Measurements from ENCODE around the gene ACAD11.
A peak's percentile ranks its signal among the peaks of the same experiment; 100 is the strongest.
"Not testable (repeated sequence)": the region's sequence is repeated elsewhere in the genome, so short reads cannot be mapped to it uniquely, and the experiment has no call there.

ACAD11 gene

DNA sequence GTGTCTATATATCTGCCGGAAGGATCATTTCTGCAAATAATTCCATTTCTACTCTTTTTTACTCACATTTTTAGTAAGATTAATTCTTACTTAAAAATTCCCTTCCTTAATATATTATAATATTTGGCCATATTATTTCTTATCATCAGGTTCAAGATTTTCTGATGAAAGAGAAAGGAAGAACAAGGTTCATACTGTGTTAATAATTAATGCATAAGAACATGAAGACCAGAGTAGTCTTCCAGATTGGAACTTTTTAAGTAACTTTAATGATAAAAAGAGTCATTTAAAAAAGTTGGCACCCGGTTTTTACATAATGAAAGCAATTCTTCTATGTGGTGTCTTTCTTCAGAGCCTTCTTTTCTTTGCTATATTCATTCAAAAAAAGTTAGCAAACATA lies 61.9 kb downstream of the ACAD11 start:
- no peak for DNase-seq

DNA sequence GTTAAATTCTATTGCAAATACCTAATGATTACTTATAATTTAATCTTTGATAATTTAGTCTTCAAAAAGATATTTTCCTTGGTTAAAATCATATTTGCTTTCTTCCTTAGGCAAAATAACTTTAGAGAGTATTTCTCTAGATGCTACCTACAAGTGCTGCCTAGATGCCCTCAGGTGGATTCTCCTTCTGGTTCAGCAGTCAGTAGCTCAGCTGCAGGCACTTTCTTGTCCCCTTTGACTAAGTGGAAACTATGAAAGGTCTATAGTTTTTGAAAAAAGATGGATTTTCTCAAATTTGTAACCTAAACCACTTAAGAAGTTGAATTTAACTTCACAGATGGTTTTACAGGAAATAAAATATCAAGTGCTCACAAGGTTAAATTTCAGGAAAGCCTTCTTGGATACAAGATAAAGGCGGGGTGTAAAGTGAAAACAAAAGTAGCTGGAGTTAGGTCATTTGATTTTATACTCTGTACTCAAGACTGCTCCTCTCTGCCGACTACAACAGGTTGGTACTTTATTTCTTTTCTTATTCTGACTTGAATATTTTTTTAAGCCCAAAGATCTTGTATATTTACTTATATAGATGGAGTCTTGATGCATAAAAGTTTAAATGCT lies 62.7 kb downstream of the ACAD11 start, which contains the start of gene ACKR4:
Gene ACKR4, plus strand, starts transcription at position 455 of the 618 bp plus-strand sequence. CDS start 3,128 bp downstream, outside the sequence.
- DNase-seq = no peak

DNA sequence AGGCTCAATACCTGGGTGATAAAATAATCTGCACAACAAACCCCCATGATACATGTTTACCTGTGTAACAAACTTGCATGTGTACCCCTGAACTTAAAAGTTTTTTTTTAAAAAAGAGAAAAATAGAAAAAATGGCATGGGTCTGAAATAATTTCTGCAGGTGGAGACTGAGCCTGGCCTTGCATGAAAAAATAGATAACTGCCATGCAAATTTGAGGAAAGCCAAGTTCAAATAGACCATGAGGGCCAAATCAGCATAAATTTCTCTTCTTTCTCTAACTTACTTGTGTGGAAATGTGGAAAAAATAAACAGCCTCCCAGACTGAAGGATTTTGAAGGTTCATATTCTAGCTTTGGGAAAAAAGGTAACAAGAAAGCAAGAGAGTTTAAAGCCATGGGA lies 63.3 kb downstream of the ACAD11 start:
- DNase-seq = no peak

DNA sequence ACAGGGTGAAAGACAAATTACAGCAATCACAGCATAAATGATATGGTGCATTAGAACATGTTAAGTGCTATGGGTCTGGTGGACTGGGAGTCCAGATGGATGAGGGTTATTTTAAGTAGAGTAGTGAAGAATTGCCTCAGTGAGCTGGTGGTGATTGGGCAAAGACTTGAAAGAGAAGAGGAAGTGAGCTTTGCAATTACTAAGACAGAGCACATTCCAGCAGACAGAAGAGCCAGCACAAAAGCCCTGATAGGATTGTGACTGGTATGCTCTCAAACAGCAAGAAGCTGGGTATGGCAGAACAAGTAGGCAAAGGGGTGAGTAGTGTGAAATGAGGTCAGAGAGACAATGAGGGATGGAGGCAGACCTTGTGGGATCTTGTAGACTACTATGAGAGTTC lies 64.6 kb downstream of the ACAD11 start:
- peak; percentile 66 for DNase-seq

DNA sequence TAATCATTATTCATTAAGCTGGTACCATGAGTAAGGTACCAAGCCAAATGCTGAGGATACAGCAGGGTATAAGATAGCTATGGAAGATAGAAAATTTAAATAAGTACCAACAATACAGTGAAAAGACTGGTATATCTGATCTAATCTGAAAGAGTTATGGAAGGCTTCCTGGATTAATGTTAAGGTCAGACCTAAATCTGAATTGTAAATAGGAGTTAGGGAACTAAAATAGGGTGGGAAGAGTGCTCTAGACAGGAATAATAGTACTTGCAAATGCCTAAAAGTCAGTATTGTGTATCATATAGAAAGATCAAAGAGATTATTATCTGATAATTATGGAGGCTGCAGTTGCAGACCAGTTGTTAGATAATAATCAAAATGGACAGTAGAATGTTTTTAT lies 65.1 kb downstream of the ACAD11 start:
- no peak for DNase-seq

DNA sequence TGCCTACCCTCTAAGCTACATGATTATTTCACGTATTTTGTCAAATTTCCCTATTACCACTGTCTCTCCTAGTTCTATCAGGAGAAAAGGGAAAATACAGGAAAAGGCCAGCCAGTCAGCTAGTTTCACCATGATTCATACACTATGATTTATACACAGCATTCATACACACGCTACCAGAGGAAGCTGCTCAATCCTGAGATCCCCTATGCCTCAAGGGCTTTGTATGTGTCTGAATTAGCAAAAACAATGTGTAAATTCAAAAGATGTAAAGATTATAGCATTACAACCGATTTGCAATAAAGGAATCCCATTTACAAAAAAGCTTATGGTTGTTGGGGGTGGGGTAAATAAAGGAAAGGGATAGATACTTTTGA lies 65.7 kb downstream of the ACAD11 start:
- DNase-seq = peak; percentile 87

DNA sequence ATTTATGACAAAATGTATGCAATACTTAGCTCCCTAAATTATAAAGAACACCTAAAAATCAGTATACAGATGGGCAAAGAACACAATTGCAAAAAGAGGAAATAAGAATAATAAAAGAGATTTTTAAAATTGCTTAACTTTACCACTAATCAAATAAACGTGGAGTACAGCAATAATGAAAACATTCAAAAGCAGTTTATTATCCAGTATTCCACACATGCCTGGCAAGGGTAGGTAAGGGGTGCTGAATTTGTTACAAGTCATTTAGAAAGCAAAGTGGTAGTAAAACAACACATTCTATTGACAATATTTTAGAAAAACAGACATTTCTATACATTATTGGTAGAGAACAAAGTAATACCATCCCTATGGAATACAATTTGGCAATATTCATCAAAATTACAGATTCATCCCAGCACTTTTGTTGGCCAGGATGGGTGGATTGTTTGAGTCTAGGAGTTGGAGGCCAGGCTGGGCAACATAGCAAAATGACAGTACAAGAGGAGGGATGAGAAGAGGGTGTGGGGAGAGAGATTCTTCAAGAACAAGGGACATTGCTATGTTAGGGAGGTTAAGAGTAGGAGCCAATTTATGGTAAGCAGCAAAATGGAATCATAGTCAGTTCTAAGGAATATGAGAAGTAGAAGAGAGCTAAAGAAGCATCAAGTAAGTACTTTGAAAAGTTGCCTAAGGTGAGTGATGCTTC lies 66.2 kb downstream of the ACAD11 start:
- peak; percentile 46 for DNase-seq

DNA sequence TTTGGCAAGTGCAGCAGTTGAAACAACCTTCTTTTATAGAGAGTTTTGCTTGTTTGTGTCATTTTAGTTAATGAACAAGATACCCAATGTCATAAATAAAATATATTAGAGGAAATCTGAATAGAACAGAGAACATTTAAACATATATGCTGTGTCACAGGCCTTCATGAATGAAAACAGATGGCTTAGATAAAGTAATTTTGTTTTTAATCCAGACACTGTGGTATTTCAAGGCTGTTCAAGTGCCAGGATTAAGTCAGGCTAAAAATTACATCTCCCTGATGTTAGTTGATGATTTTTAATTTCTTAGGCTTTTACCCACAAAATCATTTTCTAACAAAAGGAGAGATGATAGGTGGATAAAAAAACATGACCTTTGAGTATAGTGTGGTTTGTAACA lies 67.4 kb downstream of the ACAD11 start:
- DNase-seq = no peak

DNA sequence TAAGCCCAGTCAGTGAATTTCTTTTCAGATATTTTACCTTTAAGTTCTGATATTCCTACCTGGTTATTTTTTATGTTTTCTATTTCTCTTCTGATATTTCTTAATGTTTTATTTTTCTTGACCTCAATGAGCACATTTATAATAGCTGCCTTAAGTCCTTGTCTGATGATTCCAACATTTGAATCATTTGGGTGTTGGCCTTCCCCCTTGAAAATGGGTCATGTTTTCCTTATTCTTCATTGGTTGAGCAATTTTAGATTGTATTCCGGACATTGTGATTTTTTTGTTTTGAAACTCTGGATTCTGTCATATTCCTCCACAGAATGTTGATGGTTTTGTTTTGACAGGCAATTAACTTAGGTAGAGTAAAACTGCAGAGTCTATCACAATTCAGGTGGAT lies 72.2 kb downstream of the ACAD11 start:
- no peak for DNase-seq

DNA sequence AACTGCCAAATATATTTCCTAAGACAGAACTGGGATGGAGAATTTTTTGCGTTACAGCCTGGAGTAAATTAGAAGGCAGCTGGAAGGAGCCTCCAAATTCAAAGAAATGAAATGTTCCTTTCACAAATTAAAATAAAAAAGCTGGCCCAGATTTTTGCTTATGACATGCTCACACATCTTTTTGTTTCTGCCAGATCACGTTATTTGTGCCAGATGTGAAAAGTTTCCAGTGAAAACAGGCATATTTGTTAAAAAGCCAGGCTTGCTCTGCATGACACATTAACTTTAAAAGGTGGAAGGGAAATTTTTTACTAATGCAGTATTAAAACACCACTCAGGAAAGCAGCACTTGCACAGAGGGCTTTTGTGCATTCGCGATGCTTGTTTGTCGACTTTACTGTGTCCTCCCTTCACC lies 85.8 kb downstream of the ACAD11 start:
- DNase-seq = peak; percentile 28

DNA sequence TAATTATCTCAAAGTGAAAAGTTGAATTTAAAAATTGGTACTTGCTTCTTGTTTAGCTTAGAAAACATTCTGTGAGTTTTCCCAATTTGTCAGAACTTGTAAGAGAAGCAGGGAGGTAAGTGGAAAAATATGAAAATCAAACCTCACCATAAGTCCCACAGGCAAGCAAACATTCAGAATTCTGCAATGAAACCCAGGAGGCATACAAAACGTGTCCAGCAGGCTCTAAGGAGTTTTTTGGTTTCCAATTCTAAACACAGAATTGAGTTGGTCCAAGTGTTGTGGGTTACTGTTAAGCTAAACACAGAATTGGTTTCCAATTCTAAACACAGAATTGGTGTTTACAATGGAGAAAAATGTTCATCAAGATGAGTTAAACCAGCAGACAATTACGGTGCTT lies 89.6 kb downstream of the ACAD11 start:
- DNase-seq = no peak

DNA sequence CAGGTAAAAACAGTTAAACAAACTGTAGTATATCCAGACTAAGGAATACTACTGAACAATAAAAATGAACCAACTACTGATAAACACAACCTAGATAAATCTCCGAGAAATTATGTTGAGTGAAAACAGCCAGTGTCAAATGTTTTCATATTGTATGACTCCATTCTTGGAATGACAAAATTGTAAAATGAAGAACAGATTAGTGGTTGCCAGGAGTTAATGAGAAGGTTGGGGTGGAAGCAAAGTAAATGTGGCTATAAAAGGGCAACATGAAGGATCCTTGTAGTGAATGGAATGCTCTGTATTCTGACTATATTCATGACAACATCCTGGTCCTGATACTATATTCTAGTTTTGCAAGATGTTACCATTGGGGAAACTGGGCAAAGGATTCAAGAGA lies 90.0 kb downstream of the ACAD11 start:
- peak; percentile 65 for DNase-seq

DNA sequence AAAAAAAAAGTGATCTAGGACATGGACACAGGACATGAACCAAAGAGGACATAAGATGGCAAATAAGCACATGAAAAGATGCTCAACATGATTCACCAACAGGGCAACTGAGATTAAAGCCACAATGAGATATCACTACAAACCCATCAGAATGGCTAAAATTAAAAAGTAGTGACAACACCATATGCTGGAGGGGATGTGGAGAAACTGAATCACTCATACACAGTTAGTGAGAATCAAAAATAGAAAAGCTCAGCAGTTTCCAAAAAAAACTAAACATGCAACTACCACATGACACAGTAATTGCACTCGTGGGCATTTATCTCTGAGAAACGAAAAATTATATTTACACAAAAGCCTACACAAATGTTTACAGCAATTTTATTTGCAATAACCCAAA lies 90.5 kb downstream of the ACAD11 start:
- peak; percentile 44 for DNase-seq

DNA sequence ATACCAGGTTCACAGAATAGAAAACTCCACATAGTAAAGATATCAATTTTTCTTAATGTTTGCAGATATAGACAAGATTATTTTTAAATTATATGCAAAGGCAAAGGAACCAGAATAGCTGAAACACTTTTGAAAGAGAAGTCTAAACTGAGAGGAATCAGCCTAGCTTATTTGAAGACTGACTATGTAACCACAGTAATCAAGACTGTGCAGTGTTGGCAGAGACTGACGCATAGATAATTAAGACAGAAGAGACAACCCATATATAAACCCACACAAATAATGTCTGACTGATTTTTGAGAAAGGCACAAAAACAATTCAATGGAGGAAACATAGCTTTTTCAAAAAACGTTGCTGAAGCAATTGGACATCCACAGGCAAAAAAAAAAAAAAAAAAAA lies 91.2 kb downstream of the ACAD11 start:
- DNase-seq = no peak

DNA sequence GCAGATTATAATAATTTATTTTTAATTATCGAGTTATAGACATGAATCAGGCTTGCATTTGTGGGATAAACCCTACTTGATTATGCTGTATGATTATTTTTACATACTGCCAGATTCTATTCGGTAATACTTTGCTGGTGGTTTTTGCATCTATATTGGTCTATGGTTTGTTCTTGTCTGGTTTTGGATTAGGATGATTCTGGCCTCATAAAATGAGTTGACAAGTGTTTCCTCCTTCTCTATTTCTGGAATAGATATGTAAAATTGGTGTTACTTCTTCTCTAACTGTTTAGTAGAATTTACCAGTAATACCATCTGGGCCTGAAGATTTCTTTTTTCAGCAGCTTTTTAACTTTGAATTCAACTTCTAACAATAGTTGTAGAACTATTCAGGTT lies 95.5 kb downstream of the ACAD11 start:
- no peak for DNase-seq

DNA sequence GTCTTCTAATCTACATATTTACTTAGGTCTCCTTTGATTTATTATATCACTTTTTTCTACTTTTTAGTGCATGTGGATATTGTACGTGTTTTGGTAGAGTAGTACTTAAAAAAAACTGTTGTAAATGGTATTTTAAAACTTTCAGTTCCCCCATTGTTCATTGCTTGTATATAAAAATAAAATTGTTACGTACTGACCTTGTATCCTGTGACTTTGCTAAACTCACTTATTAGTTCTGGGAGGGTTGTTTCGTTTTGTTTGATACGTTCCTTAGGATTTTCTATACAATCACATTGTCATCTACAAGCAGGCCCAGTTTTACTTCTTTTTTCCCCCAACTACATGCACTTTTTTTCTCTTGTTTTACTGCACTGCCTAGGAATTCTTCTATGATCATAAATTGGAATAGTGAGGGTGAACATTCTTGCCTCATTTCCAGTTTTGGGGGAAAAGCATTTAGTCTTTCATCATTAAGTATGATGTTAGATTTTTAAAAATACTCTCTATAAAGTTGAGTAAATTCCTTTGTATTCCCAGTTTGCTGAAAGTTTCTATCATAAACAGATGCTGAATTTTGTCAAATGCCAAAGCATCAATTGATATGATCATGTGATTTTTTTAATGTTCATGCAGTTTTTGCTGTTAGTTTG lies 96.1 kb downstream of the ACAD11 start:
- DNase-seq = peak; percentile 22

DNA sequence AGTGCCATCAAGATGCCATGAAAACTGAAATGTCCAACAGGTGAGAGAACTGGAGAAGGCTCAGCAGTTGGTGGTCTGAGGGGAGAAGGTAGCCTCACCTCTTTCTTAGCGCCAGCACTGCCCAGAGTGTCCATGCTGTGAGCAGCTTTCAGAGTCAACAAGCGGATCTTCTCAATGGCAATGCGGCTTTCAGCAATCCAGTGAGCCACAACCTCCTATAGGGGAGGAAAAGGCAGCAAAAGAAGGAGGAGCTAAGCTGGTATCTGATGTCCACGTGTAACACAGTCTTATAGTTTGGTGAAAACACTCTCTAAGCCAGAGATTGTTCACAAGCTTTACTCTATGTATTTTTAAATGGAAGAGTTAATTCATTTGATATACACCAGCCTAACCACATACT lies 98.6 kb downstream of the ACAD11 start:
- no peak for DNase-seq

DNA sequence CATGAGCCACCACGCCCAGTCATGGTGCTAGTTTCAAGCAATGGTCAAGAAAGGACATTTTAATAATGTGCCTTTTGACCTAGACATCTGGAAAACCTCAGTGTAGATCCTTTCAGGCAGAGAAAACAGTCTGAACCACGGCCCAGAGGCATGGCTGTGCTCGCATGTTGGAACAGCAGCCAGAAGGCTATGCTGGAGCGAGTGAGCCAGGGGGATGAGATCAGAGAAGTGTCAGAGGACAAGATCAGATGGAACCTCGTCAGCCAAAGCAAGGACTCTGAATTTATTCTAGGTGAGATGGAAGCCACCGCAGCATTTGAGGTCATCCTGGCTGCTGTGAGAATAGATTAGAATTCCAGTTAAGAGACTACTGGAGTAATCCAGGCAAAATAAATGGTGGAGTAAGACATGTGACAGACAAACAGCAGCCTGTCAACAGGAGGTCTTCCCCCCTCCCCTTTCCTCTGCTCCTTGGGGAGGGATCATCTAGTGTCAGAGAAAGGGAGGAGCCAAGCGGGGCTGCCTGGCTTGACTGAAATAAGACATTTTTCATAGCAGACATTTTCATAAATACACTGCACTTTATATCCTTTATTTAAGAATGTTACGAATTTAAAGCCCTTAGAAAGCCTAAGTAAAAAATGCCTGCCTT lies 103.0 kb downstream of the ACAD11 start:
- DNase-seq = no peak

DNA sequence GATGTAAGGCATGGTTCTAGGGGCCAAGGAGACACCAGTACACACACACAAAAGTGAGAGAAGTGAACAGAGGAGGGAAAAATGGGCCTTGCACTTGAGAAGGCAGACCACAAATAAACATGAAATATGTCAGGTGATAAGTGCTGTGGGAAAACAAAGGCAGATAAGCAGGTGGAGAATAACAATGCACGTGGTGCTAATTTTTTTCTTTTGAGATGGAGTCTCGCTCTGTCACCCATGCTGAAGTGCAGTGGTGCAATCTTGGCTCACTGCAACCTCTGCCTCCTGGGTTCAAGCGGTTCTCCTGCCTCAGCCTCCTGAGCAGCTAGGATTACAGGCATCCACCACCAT lies 103.6 kb downstream of the ACAD11 start:
- DNase-seq = not testable (repeated sequence)

DNA sequence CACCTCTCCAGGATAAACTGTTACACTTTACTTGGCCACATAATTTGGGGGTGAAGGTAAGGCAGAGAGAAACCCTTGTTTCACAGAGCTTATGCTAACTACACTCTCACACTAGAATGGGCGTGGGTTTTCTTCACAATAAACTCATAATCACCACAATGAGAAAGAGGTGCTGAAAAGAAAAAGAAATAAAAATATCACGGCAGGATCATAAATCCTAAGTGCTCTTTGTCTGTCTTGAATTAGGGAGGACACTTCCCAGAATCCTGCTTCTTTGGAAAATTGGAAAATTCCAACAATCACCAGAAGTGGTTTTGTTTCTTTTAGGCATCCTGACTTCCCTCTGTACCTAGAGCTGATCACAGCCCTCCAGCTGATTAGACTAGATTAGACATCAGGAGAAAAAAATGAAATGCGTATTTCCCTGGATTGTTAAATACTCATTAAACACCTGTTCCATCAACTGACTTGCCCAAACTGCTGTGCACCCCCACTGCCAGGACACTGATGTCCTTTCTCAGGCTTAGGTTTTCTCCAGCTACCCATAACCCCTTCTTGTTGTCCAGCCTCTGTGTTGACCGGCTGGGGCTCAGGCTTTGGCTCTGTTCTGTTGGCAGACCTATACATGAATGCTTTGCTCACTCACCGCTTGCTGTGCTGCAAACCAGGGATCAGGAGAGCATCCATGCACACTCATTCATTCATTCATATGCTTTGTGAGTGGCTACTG lies 104.1 kb downstream of the ACAD11 start:
- DNase-seq = no peak

DNA sequence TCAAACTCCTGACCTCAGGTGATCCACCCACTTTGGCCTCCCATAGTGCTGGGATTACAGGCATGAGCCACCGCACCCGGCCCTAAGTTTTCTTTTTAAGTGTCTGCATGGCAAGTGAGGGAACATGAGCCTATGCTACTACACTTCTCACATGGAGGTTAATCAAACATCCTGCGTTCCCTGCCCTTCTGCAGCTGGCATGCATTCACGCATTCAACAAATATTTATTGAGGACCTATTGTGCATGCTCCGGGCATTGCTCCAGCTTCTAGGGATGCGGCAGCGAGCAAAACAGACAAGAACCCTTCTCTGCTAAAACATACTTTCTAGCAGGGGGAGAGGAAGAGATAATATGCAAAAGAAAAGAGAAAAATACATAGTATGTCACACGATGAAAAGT lies 105.2 kb downstream of the ACAD11 start:
- DNase-seq = peak; percentile 26

DNA sequence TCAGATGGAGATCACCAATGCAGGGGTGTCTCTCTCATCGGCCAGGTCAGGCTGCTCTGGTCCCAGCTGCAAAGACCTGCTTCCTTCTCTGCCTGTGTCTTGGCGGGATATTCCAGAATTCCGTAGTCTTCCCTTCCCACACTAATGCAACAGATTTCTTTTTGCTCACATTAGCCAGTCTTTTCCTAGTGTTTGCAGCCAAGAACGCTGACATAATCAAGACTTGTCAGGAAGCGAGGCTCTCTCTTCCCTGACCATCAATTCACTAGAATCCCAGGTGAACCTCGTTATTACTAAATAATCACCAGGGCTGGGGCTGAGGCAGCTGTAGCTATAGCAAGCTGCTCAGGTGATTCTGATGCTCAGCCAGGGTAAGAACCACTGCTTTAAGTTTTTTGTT lies 105.8 kb downstream of the ACAD11 start:
- DNase-seq = no peak

Data from fibroblast of skin of right biceps (primary cell).